Spinal cord (tissue), 10 donors: ENCODE data around the gene RNF11. TPM values are rescaled to one million over a fixed set of nuclear protein-coding genes. Genes with fewer than 3 reads are reported as not detected.

Experiments
- DNase-seq, 6 donors: peaks; one replicate each; pipeline versions ENCODE4 v3.0.0 to v3.0.0-alpha.2; 2013 to 2015; ENCODE audit warnings: low spot score in 6 of 6, low read depth in 4 of 6
- H3K27ac ChIP-seq: one replicate; pipeline ENCODE4 v1.5.1; 2013; ENCODE audit warnings: low read depth, low read length, control low read depth
- H3K27me3 ChIP-seq: one replicate; pipeline ENCODE4 v1.6.1; 2013; ENCODE audit warnings: low read length; ENCODE audit not compliant: control insufficient read depth, insufficient read depth
- H3K36me3 ChIP-seq: one replicate; pipeline ENCODE4 v1.6.1; 2013; ENCODE audit warnings: low read length; ENCODE audit not compliant: control insufficient read depth, insufficient read depth
- H3K4me1 ChIP-seq: one replicate; pipeline ENCODE4 v1.6.1; 2013; ENCODE audit warnings: low read length; ENCODE audit not compliant: control insufficient read depth, insufficient read depth
- H3K4me3 ChIP-seq: one replicate; pipeline ENCODE4 v1.5.1; 2013; ENCODE audit warnings: low read depth, low read length, control low read depth
- H3K9me3 ChIP-seq: one replicate; pipeline ENCODE4 v1.6.1; 2013; ENCODE audit warnings: low read length; ENCODE audit not compliant: control insufficient read depth, insufficient read depth
- WGBS: methylation state at CpG from one replicate; pipeline ENCODE4 v1.1.5; 2013; ENCODE audit warnings: missing lambda C conversion rate; ENCODE audit not compliant: insufficient coverage; 5-methylcytosine and 5-hydroxymethylcytosine counted together
- long read RNA-seq, 4 donors: transcript quantifications; one replicate each; lab custom pipeline, GENCODE V29; 2026
- polyA plus RNA-seq, 2 donors: library from polyadenylated mRNA; unstranded; fragments of 120-200 nt; gene quantifications; one replicate each; pipeline ENCODE4 v1.2.1, GENCODE V29; 2013; ENCODE audit not compliant: insufficient read length in 2 of 2
- total RNA-seq, 2 donors: library from RNA; depleted of rRNA in 1 of 2; stranded (reverse); fragments of 120-200 nt in 1 of 2; fragments of >200 nt in 1 of 2; gene quantifications; one replicate each; pipeline versions ENCODE4 v1.2.3 to v1.2.4, GENCODE V29; 2013 to 2014
- donor health status: healthy.

RNF11 gene
- total RNA-seq (100 to 1,000 TPM; 146 to 177 TPM), polyA plus RNA-seq (100 to 1,000 TPM; 169 to 203 TPM)
- long read RNA-seq, donor 1, transcript RNF11-201 (3 exons, 3,084 nt), result major isoform, 81 of 85 reads
- long read RNA-seq, donor 1, partial matches to known transcripts, result 0 of 85 reads
- long read RNA-seq, donor 1, other reads (novel, unspliced or antisense), result 0 of 85 reads
- long read RNA-seq, donor 2, transcript RNF11-201 (3 exons, 3,084 nt), result major isoform, 44 of 78 reads
- long read RNA-seq, donor 2, partial matches to known transcripts, result 33 of 78 reads
- long read RNA-seq, donor 2, other reads (novel, unspliced or antisense), result 0 of 78 reads
- long read RNA-seq, donor 3, transcript RNF11-201 (3 exons, 3,084 nt), result major isoform, 66 of 73 reads
- long read RNA-seq, donor 3, partial matches to known transcripts, result 6 of 73 reads
- long read RNA-seq, donor 3, other reads (novel, unspliced or antisense), result 0 of 73 reads
- long read RNA-seq, donor 4, transcript RNF11-201 (3 exons, 3,084 nt), result major isoform, 37 of 38 reads
- long read RNA-seq, donor 4, partial matches to known transcripts, result 0 of 38 reads
- long read RNA-seq, donor 4, other reads (novel, unspliced or antisense), result 0 of 38 reads

DNA sequence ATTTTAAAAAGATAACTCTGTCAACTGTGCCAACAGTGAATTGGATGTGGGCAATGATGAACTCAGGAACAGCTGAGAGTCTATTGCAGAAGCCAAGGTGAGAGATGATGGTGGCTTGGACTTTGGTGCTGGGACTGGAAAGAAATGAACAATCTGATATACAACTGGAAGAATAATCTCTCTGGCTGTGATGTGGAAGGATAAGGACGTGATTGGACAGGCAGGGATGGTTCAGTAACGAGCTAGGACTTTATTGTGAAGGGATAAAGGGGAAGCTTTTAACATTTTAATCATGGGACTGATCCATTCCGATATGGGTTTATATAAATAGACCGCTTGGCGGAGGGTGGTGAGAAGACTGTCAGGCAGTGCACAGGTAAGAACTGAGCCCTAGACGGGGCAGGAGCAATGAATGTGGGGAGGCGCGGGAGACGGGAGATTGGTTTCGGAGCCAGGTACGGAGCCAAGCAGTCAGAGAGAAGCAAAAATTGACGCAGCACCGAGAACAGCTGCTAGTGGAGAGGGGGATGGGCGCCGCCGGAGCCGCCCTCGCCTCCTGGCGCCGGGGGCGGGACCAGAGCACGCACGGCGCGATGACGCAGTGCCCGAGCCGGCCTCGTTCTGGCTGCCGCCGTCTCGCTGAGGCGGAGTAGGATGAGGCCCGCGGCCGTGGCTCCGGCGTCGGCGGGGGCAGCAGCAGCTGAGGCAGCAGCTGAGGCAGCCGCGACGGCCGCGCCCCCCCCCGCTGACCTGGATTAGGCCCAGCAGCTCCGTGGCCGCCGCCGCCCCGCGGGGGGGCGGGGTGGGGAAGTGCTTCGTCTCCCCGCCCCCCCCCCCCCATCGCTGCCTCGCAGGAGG lies at the start of gene RNF11:
Gene RNF11 (plus strand): TSS at position 601 of the 858 bp plus-strand sequence. CDS start 484 bp downstream, outside the sequence.
- Histone ChIP-seq H3K4me1 (peaks cover 6% of the 10 kb centered on the region), H3K27me3 (no peaks in the 10 kb centered on the region), H3K36me3 (no peaks in the 10 kb centered on the region), H3K4me3 (peak within 1 kb of the TSS; percentile 96), H3K9me3 (no peaks in the 10 kb centered on the region), H3K27ac (peak within 1 kb of the TSS; percentile 87)
- peak; percentile 80 to 98 (median 87) for DNase-seq
- 0% methylated on average over 52 of the region's 57 CpGs for WGBS

DNA sequence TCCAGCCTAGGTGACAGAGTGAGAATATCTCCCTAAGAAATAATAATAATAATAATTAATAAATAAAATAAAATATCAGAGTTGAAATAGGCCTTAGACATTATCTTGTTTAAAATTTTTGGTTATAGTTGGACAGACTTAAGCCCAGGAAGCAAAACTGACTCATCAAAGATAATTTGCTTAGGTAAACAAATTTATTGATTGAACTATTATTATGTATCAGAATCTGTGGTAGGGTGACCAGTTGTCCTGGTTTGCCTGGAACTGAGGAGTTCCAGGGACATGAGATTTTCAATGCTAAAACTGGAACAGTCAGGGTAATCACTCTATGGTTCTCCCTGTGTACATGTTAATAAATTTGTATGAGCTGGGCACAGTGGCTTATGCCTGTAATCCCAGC lies 47.8 kb upstream of the RNF11 start:
- DNase-seq, result no peak
- Histone ChIP-seq H3K9me3 (no peaks in the 10 kb centered on the region), H3K4me1 (no peaks in the 10 kb centered on the region), H3K27ac (no peak overlapping the region), H3K27me3 (no peaks in the 10 kb centered on the region), H3K4me3 (no peak overlapping the region), H3K36me3 (no peaks in the 10 kb centered on the region)

- Histone ChIP-seq H3K4me1 (no peaks in the 10 kb centered on the region), H3K9me3 (no peaks in the 10 kb centered on the region), H3K27me3 (no peaks in the 10 kb centered on the region), H3K36me3 (no peaks in the 10 kb centered on the region), H3K4me3 (no peak overlapping the region), H3K27ac (no peak overlapping the region)
- DNase-seq, result peak in 5 of 6 donors; percentile 17 to 82 (median 36)
- 10% methylated on average over 2 of the region's 2 CpGs for WGBS
Measured at GRCh38 chr1:51189421-51190073, 46.5 kb upstream of the RNF11 start.

DNA sequence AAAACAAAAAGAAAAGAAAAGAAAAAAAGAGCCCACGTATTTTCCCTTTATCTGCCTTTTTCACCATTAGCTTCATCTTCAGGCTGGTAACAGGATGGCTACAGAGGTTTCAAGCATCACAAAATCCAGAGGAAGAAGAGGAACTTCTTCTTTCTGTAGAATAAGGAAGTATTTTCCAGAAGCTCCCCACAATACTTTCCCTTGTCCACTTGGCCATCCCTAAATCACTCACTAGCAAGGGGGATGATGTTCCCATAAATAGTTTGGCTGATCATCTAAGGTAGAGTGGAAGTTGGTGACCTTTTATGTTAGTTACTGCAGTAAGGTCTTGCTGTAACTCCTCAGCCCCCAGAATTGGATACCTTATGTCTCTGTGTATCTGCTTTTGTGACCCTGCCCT lies 45.1 kb upstream of the RNF11 start:
- H3K36me3 ChIP-seq, result no peaks in the 10 kb centered on the region
- no peak for DNase-seq
- no peaks in the 10 kb centered on the region for H3K4me1 ChIP-seq
- no peaks in the 10 kb centered on the region for H3K27me3 ChIP-seq
- no peak overlapping the region for H3K27ac ChIP-seq
- no peaks in the 10 kb centered on the region for H3K9me3 ChIP-seq
- no CpG with 5 or more reads among the region's 1 CpG for WGBS
- H3K4me3 ChIP-seq, result no peak overlapping the region

GRCh38 chr1:51192213-51192843 lies 43.7 kb upstream of the RNF11 start:
- no peaks in the 10 kb centered on the region for H3K27me3 ChIP-seq
- H3K36me3 ChIP-seq, result no peaks in the 10 kb centered on the region
- H3K27ac ChIP-seq, result no peak overlapping the region
- no peak overlapping the region for H3K4me3 ChIP-seq
- DNase-seq, result peak in 5 of 6 donors; percentile 51 to 90 (median 60)
- no peaks in the 10 kb centered on the region for H3K4me1 ChIP-seq
- 56% methylated on average over 3 of the region's 3 CpGs for WGBS
- H3K9me3 ChIP-seq, result no peaks in the 10 kb centered on the region

DNA sequence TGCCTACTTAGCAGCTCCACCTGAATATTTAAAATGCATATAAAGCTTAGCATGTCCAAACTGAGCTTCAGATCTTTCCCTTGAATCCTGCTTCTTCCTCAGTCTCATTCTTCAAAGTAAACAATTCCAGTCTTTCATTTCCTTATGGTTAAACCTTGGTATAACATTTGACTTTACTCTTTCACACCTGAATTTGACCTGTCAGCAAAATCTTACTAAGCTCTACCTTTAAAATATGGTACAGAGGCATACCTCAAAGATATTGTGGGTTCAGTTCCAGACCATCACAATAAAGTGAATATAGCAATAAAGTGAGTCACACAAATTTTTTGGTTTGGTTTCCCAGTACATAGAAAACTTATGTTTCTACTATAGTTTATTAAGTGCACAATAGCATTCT lies 42.5 kb upstream of the RNF11 start:
- Histone ChIP-seq H3K36me3 (no peaks in the 10 kb centered on the region), H3K4me3 (no peak overlapping the region), H3K27ac (no peak overlapping the region), H3K9me3 (no peaks in the 10 kb centered on the region), H3K4me1 (no peaks in the 10 kb centered on the region), H3K27me3 (no peaks in the 10 kb centered on the region)
- no peak for DNase-seq

DNA sequence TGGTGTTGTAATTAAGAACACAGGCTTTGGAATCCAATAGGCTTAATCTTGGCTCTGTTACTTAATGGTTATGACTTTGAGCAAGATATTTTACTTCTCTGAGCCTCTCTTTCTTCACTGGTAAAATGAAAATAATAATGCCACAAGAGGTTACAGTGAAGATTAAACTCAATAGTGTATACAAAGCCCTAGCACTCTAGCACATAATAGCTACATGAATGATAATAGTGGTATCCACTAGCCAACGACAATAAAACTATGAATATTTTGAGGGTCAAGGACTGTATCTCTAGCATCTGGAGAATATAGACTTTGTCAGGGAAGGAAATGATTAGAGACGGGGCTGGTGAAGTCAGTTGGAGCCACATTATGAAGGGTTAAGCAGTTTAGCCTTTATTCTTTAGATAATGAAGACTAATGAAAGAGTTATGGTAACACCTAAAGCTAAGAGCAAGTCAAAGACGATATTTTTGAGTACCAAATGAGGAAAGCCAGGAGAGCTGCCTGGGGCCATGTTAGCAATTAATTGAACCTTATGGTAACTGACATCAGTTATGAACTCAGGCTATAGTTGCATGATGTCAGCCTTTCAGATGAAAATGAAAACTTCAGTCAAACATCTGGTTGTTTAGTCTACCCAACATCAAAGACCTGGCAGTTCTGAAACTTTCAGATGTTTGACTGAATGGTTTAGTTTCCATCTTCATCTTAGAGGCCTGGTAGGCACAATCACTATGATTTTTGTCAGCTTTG lies 32.8 kb upstream of the RNF11 start:
- H3K4me1 ChIP-seq, result no peaks in the 10 kb centered on the region
- DNase-seq, result no peak
- no peak overlapping the region for H3K4me3 ChIP-seq
- H3K27ac ChIP-seq, result no peak overlapping the region
- no peaks in the 10 kb centered on the region for H3K9me3 ChIP-seq
- no peaks in the 10 kb centered on the region for H3K27me3 ChIP-seq
- no peaks in the 10 kb centered on the region for H3K36me3 ChIP-seq
- 70% methylated on average over 2 of the region's 3 CpGs for WGBS

DNA sequence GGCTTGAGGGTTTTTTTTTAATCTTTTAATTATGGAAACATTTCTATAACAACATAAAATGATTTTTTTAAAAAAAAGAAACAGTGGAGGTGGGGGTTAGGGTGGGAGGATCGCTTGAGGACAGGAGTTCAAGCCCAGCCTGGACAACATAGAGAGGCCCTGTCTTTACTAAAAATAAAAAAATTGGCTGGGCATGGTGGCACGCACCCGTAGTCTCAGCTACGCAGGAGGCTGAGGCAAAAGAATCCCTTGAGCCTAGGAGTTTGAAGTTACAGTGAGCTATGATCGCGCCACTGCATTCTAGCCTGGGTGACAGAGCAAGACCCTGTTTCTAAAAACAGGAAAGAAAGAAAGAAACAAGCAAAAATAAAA lies 32.2 kb upstream of the RNF11 start:
- 96% methylated on average over 4 of the region's 6 CpGs for WGBS
- Histone ChIP-seq H3K9me3 (no peaks in the 10 kb centered on the region), H3K4me1 (no peaks in the 10 kb centered on the region), H3K36me3 (no peaks in the 10 kb centered on the region), H3K27me3 (no peaks in the 10 kb centered on the region), H3K4me3 (no peak overlapping the region), H3K27ac (no peak overlapping the region)
- DNase-seq, result no peak
